ENCODE measurements around the gene ZNF593. TPM values are rescaled to one million over a fixed set of nuclear protein-coding genes. Genes with fewer than 3 reads are reported as not detected.

ZNF593 gene
- polyA plus RNA-seq, 2 of the 4 experiments (the other 2 are of a cell fraction): 27.2 to 45.4 TPM

DNA sequence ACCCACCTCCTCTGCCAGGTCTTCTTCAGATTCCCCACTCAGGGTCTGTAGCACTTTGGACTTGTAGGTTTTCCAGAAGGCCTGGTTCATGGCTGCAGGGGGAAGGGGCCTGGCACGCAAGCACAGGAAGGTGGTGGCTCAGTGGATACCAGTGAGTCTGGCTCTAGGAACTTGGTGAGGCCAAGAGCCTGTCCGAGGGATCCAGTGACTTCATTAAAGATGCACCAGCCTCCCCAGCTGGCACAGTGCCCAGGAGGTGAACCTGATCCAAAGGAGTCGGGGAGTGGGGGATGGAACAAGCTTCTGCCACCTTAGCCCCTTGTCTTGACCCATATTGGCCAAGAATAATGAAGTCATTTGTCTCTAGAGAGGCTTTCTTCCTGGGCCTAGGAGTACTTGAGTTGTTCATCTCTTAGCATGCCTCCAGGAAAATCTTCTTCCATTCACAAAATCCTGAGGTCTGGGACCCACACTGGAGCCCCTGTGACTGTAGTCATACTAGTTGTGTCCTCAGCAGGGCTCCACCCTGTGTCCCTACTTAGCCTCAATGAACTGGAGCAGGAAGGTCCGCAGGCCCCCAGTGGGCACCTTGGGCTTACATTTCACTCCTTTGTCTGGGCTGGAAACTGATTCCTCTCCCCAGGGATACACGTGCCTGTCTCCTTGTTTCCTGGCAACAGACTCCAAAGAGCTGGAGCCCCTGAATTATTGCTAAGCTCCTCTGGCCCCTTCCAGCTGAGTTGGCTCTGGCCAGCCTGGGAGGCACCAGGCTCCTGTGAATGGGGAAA lies 1.1 kb upstream of the ZNF593 start, which contains the start of gene C1orf232:
Gene C1orf232 (minus strand): TSS at position 554 of the 788 bp plus-strand sequence. CDS start 464 bp downstream, at position 90.
- ChIA-PET CTCF (interaction anchor here (1.1 to 3.7 kb wide), 9 partner anchors 12 to 153 kb away, joined by 3 to 33 read pairs (median 5); partner anchors contain the start of gene CEP85), POLR2A (interaction anchor here (0.5 to 1.5 kb wide), 2 partner anchors 57 to 263 kb away, joined by 6 to 8 read pairs; partner anchors contain the start of gene PDIK1L)
- FAIRE-seq: no peak

DNA sequence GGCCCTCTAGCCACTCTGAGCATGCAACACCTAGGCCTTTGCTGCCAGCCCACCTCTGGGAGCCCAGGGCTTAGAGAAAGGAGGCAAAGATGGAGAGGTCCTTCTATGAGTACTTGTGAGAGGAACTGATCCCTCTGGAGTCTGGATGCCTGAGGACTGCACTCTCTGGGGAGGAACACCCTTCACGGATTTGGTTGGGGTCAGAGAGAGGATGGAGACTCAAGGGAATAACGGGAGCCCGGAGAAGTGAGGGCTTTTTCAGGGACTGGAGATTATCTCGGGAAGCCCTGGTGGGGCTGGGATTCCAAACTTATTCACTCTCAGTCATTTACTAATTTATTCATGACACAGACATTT lies 532 bp upstream of the ZNF593 start:
- ATAC-seq: no peak
- H3K9me3 ChIP-seq: no peaks in the 10 kb centered on the region
- peak overlapping the region; percentile 90 to 99; a peak in 5 of 6 replicates for H3K27ac ChIP-seq
- H3K4me1 ChIP-seq: peaks cover 10% of the 10 kb centered on the region; the same call in 2 of the 3 replicates
- H3K4me3 ChIP-seq: peak overlapping the region; percentile 95; the same call in 2 of the 3 replicates
- ChIA-PET POLR2A (interaction anchor here (0.5 to 1.6 kb wide), 3 partner anchors 58 to 264 kb away, joined by 6 to 15 read pairs (median 8); partner anchors contain the start of genes CEP85 and PDIK1L), CTCF (interaction anchor here (0.6 to 3.7 kb wide), 34 partner anchors 8 to 271 kb away, joined by 3 to 33 read pairs (median 4); partner anchors contain the start of genes CATSPER4, CEP85, CNKSR1 and DHDDS)
- FAIRE-seq: no peak
- TF ChIP-seq RARB (CRISPR knock-in tag; IDR thresholded peaks at IDR 0.05) (no peak), FOSL2 (IDR thresholded peaks at IDR 0.05) (no peak), FOSL2 (CRISPR knock-in tag; IDR thresholded peaks at IDR 0.05) (no peak), JUN (IDR thresholded peaks at IDR 0.05) (no peak), TP53 (CRISPR knock-in tag; IDR thresholded peaks at IDR 0.05) (no peak), CBX2 (IDR thresholded peaks at IDR 0.05; ENCODE audit: borderline replicate concordance, low read depth) (no peak), HOXB5 (CRISPR knock-in tag; IDR thresholded peaks at IDR 0.05) (no peak), HDAC2 (IDR thresholded peaks at IDR 0.05) (no peak), ATOH8 (CRISPR knock-in tag; IDR thresholded peaks at IDR 0.05; ENCODE audit: low read depth) (no peak), ESRRA (IDR thresholded peaks at IDR 0.05; ENCODE audit: borderline replicate concordance, low read length) (no peak), CHD4 (IDR thresholded peaks at IDR 0.05; ENCODE audit: borderline replicate concordance) (no peak), HOXA7 (CRISPR knock-in tag; IDR thresholded peaks at IDR 0.05) (no peak), TFCP2L1 (CRISPR knock-in tag; IDR thresholded peaks at IDR 0.05) (no peak), MAFK (IDR thresholded peaks at IDR 0.05; ENCODE audit: partially characterized antibody) (no peak), BHLHE40 (IDR thresholded peaks at IDR 0.05; ENCODE audit: low read depth, low read length) (no peak), CEBPB (IDR thresholded peaks at IDR 0.05) (no peak)
- WGBS (ENCODE audit: missing lambda C conversion rate): 72% methylated on average over 4 of the region's 4 CpGs
- no peak for DNase-seq (ENCODE audit: low read depth in 1 of 2, low spot score in 1 of 2)
- peak overlapping the region; percentile 87 for H3K4me2 ChIP-seq

More for the DNA sequence above, 1.1 kb upstream of the ZNF593 start, which contains the start of gene C1orf232:
- peak within 1 kb of the TSS; percentile 90 to 99 for H3K27ac ChIP-seq
- TF ChIP-seq CEBPB (IDR thresholded peaks at IDR 0.05): no peak
- TF ChIP-seq, protein P1, sequence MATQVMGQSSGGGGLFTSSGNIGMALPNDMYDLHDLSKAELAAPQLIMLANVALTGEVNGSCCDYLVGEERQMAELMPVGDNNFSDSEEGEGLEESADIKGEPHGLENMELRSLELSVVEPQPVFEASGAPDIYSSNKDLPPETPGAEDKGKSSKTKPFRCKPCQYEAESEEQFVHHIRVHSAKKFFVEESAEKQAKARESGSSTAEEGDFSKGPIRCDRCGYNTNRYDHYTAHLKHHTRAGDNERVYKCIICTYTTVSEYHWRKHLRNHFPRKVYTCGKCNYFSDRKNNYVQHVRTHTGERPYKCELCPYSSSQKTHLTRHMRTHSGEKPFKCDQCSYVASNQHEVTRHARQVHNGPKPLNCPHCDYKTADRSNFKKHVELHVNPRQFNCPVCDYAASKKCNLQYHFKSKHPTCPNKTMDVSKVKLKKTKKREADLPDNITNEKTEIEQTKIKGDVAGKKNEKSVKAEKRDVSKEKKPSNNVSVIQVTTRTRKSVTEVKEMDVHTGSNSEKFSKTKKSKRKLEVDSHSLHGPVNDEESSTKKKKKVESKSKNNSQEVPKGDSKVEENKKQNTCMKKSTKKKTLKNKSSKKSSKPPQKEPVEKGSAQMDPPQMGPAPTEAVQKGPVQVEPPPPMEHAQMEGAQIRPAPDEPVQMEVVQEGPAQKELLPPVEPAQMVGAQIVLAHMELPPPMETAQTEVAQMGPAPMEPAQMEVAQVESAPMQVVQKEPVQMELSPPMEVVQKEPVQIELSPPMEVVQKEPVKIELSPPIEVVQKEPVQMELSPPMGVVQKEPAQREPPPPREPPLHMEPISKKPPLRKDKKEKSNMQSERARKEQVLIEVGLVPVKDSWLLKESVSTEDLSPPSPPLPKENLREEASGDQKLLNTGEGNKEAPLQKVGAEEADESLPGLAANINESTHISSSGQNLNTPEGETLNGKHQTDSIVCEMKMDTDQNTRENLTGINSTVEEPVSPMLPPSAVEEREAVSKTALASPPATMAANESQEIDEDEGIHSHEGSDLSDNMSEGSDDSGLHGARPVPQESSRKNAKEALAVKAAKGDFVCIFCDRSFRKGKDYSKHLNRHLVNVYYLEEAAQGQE (IDR thresholded peaks at IDR 0.05): no peak
- TF ChIP-seq GATA3 (IDR thresholded peaks at IDR 0.05; ENCODE audit: borderline replicate concordance): no peak
- ATAC-seq: no peak
- no peaks in the 10 kb centered on the region for H3K9me3 ChIP-seq
- 92% methylated on average over 3 of the region's 5 CpGs for WGBS (ENCODE audit: missing lambda C conversion rate)
- no peak for DNase-seq (ENCODE audit: low read depth in 1 of 2, low spot score in 1 of 2)
- peak within 1 kb of the TSS; percentile 95 for H3K4me3 ChIP-seq
- peak within 1 kb of the TSS; percentile 87 for H3K4me2 ChIP-seq
- H3K4me1 ChIP-seq: peaks cover 10% of the 10 kb centered on the region; the same call in 2 of the 3 replicates
